Right ventricle myocardium inferior (tissue), 1 donor: ENCODE data around the gene FIBP. TPM values are rescaled to one million over a fixed set of nuclear protein-coding genes. Genes with fewer than 3 reads are reported as not detected.
"Not testable (repeated sequence)": the region's sequence is repeated elsewhere in the genome, so short reads cannot be mapped to it uniquely, and the experiment has no call there.

Source experiments
- ATAC-seq: fragments of 200-7000 bp; cut with Tn5 transposase; one replicate; pipeline ENCODE4 v1.9.1; 2020; ENCODE audit warnings: mild to moderate bottlenecking, moderate library complexity
- DNase-seq: peaks from one replicate; pipeline ENCODE4 v3.0.0; 2021; ENCODE audit errors: missing footprints
- intact Hi-C: fragments of 100-400 bp; cut with DNase I; formaldehyde crosslinking; loops from one replicate; pipeline ENCODE4 v1.11.0; 2022
- total RNA-seq: library from RNA; stranded (reverse); fragmentation: NEBNext Ultra II Directional; extraction: Animal tissue kit (Norgen Biotek cat#: 25700); gene quantifications from one replicate; pipeline ENCODE4 v1.2.1, GENCODE V29; 2021
- donor health status: DM: no; HTN: yes; CAD: no; lungs with severe emphysema.

Gene FIBP
- total RNA-seq, 1 donor from 2014 or later: 44.7 TPM

DNA sequence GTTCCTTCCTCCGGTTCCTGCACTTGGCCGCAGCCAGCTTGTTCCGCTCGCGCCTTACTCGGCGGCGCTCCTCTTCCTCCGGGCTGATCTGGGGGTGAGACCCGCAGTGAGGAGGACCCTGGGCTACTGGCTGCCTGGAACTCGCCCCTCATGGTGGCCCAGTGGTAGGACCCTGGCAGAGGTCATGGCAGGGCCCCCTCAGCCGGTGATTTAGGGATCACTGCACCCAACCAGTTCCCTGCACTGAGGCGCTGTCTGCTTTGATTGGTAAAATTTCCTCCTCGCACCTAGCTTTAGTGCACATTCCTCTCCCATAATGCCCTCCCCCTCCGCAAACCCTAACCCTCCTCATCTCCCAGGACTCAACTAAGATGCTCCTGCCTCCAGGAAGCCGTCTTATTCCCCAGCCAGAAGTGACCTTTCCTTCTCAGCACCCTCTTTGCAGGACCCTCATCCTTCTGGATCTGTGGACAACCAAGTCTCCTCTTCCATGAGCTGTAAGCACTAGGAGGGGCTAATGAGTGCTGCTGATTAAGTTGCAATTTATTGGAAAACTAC, 5.8 kb upstream of the FIBP start:
- DNase-seq (no peak), ATAC-seq (no peak)
- intact Hi-C loops: no loop called here

DNA sequence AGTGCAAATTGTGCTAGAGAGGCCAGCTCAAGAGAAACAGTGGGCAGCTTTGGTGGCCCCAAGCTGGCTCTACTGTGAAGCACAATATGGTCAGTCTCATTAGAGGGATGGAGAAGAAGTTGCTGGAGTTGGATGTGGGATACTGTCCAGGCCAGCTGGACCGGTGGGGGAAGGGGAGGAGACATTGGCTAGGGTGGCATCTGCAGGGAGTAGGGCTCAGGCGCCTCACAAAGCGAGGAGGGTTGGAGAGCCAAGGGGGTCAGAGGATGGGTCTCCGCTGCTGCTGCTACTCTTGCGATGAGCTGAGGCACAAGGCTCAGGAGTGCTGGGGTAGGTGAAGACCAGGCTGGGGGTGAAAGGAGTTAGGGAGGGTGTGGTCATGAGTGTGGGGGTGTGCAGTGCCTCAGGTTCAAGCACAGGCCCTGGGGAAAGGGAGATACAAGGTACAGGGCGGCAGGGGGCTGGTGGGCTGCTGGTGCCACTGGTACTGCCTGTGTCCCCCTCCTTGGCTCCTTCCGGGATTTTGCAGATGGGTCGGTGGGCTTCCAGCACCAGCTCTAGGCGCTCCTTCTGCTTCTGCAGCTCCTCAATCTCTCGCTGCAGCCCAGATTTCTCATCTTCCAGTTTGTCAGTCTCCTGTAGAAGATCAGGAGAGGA, 4.5 kb upstream of the FIBP start:
- intact Hi-C loops: no loop called here
- DNase-seq (no peak), ATAC-seq (no peak)

DNA sequence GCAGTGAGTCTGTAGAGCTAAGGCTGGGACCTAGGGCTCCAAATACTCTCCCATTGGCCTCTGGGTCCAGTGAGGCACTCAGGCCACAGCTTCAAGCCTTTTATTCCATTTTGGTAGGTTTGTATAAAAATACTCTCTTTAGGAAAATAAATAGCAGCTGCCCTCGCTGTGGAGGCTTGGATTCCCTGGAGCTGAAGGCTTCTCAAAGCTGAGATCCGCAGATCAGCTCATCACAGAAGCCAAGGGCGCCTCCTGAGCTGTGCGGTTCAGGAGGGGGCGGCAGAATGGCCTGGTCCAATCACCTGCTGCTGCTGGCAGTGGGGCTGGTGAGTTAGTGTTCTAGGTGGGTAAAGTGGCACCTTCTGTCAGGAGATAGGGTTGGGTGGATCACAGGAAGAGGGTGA, 3.9 kb upstream of the FIBP start:
- ATAC-seq, DNase-seq, intact Hi-C loops: not testable (repeated sequence)

DNA sequence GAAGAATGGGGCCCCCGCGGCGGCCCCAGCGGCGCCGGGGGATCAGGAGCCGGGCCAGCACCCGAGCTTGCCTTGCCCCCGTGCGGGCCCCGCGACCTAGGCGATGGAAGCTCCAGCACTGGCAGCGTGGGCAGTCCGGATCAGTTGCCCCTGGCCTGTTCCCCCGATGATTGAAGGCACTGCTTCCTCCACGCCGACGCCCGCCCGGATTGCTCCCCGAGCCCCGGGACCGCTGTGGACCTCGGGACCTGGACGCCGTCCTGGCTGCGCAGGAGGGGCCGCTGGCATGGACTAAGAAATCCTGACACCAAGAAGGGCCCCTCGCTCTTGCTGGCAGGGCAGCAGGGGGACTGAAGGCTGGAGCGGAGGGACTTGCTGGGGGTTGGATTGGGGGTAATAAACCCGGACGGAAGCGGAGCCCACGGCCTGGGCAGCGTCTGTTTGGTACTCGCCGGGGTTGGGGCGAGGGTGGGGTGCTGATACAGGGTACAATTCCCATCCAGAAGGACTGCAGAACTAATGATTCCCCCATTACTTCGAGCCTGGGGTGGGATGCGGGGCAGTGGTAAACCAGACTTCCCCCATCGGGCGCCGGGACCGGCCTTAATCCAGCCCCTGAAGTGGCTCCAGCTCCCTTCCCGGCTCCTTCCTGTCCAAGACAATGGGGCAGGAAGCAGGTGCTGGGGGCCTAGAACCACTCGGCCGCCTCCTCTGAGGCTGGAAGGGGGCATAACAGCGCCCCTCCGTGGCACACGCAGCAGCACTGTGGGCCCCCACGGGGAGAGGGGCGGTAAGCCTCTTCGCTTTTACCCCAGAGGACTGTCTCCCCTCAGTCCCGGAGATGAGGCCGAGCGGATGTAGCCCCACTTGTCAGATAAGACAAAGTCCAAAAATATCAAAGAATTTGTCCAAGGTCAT, 3.2 kb upstream of the FIBP start:
- DNase-seq (peak; percentile 82), ATAC-seq (no peak)
- intact Hi-C loops: no loop called here

DNA sequence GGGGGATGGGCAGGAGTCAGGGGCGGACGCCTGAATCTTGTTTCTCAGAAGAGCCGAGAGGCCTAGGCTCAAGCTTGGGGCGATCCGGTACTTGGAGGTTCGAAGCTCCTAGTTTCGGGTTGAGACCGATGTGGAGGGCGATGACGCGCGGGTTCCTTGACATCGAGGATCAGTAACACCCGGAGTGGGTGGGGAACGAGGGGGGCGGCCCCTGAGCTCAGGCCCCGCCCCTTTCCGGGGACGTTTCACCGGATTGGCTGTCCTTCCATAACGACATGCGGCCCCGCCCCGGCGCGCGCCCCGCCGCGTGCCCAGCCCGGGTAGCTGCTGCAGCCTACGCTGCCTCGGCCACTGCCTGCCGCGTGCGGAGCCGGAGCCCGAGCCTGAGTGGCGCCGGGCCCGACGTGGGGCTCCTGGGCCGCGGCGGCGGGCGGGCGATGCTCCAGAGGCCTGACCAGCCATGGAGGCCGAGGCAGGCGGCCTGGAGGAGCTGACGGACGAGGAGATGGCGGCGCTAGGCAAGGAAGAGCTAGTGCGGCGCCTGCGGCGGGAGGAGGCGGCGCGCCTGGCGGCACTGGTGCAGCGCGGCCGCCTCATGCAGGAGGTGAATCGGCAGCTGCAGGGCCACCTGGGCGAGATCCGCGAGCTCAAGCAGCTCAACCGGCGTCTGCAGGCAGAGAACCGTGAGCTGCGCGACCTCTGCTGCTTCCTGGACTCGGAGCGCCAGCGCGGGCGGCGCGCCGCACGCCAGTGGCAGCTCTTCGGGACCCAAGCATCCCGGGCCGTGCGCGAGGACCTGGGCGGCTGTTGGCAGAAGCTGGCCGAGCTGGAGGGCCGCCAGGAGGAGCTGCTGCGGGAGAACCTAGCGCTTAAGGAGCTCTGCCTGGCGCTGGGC, 2.3 kb upstream of the FIBP start, which contains the start of gene CCDC85B:
TSS of gene CCDC85B (plus strand) at position 350 of the 895 bp plus-strand sequence. CDS start at position 461, 111 bp downstream.
- peak; percentile 99 for DNase-seq
- peak; percentile 85 for ATAC-seq
- intact Hi-C loops: loop anchor here (1.0 kb wide), 1 partner anchor 26 kb away; no protein-coding TSS in a partner anchor

DNA sequence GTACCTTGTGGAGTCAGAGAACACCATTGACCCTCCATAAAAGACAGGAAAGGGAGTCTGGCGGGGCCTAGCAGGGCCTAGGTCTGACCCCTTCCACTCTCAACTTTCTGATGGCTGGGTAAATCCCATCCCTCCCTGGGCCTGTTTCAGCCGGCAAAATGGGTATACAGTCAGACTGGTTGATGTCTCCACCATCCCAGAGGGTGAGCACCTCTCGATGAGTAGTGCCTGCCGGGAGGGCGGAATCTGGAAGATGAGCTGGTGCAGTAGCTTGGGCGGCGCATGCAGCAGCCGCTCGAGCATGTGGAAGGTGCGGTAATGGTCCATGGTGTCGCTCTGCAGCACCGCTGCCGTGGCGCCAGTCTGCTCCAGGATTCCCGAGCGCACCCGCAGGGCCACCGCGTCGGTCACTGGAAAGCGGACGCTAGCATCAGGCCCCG, 528 bp downstream of the FIBP start:
- ATAC-seq: no peak
- intact Hi-C loops: loop anchor here (1.0 kb wide), 2 partner anchors 32 to 74 kb away; partner anchors contain the start of genes C11orf68, DRAP1 and SART1
- no peak for DNase-seq

DNA sequence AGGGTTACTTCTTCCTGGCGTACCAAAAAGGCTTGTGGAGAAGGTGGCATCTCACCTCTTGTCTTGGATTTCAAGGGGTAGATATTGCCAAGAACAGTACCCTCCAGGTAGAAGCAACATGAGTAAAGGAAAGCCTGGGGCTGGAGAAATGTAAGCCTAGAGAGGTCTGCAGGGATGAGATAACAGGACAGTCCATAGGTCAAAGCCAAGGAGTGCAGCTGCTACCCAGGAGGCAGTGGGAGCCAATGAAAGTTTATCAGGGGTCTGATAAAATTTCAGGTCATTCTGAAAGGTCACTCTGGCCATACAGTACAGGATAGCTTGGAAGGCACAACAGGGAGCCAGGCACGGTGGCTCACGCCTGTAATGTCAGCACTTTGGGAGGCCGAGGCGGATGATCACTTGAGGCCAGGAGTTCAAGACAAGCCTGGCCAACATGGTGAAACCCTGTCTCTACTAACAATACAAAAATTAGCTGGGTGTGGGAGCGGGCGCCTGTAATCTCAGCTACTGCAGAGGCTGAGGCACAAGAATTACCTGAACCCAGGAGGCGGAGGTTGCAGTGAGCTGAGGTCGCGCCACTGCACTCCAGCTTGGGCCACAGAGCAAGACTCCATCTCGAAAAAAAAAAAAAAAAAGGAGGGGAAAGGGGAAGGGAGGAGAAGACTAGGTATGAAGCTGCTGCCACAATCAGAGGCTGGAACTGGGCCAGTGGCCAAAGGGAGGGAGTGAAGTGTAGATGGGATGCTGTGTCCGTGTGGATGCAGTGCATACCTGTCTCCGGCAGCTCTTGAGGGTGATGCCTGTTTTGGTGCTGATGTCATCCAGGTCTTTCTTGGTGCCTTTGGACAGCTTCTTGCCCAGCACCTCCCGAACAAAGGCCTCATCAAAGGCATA, 1.2 kb downstream of the FIBP start:
- intact Hi-C loops: no loop called here
- ATAC-seq: no peak
- no peak for DNase-seq

DNA sequence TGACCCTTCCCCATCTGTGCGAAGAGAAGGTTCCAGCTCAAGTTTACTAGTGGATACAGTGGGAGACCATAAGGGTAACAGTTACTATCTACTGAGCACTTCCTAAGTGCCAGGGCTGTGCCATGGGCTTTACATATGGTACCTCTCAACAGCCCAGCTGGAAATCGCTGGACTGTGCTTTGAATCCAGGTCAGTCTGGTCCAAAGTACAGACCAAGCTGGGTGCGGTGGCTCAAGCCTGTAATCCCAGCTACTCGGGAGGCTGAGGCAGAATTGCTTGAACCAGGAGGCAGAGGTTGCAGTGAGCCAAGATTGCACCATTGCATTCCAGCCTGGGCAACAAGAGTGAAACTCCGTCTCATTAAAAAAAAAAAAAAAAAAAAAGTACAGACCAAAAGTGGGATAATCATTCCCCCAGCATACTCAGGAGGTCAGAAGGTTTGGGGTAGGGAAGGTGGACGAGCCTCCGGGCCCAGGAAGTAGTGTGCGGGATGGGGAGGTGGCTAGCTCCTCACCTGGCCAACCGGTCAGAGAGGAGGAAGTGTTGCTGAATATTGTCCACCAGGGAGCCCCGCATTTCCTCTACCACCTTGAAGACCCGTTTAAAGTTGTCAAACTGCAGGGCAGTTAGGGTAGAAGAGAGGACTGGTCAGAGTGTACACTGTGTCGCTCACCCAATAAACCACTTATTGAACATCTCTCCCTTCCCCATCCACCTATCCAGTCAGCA, 2.3 kb downstream of the FIBP start:
- DNase-seq (no peak), ATAC-seq (no peak)
- intact Hi-C loops: no loop called here

DNA sequence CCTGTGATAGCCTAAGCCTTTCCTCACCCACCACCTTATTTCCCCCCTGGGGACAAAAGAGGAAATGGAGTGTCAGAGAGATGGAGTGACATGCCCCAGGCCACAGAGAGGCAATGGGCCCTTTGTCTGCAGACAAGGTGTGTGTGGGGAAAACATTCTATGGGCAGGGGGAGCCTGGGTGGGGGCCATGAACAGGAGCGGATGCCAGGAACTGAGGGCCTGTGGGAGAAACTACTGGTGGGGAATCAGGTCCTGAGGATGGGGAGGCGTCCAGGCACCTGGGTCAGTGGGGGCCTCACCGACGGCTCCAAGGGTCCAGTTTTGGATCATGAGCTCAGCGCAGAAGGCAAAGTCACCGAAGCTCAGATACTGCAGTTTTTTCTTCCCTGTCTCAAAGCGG, 3.0 kb downstream of the FIBP start:
- intact Hi-C loops: no loop called here
- DNase-seq: no peak
- ATAC-seq: no peak

DNA sequence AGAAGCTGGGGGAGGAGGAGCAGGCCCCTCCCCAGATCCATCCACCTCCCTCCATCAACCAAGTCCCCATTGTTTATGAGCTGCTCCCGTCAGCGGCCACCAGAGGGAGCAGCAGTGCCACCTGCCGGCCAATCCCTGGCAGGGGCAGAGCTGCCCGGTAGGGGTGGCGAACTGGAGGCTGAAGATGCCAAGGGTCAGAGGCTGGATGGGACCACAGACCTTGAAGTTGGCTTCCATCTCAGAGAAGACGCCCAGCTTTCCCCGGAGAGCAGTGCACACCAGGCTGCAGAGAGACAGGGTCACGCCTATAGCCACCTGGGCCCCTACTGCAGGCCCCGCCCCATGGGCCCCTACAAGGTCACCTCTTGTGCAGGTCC, 3.6 kb downstream of the FIBP start:
- DNase-seq (peak; percentile 91), ATAC-seq (no peak)
- intact Hi-C loops: loop anchor here (1.0 kb wide), 1 partner anchor 104 kb away; no protein-coding TSS in a partner anchor

DNA sequence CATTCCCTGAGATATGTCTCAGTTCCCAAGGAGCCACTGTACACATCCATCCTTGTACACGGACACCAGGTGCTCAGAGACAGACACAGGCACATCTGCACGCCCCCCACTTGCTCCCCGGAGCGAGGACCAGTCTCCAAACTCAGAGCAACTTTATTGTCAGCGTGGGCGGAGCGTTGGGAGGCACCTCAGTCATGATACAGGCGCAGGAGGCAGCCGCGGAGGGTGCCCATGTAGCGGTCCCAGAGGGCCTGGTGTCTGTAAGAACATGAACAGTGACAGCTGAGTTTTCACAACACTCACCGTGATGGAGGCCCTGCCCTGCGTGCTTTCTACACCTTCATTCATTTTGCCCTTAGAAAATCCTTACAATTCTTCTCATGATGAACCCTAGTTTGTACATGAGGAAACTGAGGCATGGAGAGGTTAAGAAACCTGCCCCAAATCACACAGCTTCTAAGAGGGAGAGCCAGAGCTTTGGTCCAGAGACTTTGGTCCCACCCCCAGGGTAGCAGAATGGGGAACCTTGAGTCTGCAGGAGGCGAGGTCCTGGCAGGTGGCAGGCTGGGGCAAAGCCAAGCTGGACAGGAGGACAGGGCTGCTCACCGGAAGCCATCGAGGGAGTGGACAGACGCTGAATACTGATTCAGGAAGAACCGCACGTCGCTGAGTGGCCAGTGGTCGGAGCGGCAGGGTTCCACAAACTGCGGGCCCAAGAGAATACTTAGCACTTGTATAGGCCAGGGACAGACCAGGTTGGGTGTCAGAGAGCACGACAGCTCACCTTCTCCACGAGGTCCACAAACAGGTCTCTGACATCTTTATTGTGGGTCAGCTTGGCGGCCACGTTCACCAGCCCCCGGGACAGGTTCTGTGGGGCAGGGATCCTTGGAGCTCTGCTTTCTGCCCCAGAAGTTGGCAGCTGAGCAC, 4.2 kb downstream of the FIBP start:
- ATAC-seq (no peak), DNase-seq (no peak)
- intact Hi-C loops: loop anchor here (1.0 kb wide), 1 partner anchor 104 kb away; no protein-coding TSS in a partner anchor

DNA sequence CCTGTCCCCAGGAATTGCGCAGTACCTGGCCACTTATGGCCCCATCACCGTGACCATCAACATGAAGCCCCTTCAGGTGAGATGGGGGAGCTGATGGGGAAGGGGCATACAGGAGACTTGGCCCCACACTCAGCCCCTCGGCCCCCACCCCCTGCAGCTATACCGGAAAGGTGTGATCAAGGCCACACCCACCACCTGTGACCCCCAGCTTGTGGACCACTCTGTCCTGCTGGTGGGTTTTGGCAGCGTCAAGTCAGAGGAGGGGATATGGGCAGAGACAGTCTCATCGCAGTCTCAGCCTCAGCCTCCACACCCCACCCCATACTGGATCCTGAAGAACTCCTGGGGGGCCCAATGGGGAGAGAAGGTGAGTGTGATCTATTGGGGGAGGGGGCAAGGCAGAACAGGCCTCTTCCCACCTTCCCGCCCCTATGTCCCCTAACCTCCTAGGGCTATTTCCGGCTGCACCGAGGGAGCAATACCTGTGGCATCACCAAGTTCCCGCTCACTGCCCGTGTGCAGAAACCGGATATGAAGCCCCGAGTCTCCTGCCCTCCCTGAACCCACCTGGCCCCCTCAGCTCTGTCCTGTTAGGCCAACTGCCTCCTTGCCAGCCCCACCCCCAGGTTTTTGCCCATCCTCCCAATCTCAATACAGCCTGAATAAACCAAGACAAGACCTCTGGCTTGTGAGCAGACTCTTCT, 5.1 kb downstream of the FIBP start:
- DNase-seq: no peak
- ATAC-seq: no peak
- intact Hi-C loops: no loop called here

DNA sequence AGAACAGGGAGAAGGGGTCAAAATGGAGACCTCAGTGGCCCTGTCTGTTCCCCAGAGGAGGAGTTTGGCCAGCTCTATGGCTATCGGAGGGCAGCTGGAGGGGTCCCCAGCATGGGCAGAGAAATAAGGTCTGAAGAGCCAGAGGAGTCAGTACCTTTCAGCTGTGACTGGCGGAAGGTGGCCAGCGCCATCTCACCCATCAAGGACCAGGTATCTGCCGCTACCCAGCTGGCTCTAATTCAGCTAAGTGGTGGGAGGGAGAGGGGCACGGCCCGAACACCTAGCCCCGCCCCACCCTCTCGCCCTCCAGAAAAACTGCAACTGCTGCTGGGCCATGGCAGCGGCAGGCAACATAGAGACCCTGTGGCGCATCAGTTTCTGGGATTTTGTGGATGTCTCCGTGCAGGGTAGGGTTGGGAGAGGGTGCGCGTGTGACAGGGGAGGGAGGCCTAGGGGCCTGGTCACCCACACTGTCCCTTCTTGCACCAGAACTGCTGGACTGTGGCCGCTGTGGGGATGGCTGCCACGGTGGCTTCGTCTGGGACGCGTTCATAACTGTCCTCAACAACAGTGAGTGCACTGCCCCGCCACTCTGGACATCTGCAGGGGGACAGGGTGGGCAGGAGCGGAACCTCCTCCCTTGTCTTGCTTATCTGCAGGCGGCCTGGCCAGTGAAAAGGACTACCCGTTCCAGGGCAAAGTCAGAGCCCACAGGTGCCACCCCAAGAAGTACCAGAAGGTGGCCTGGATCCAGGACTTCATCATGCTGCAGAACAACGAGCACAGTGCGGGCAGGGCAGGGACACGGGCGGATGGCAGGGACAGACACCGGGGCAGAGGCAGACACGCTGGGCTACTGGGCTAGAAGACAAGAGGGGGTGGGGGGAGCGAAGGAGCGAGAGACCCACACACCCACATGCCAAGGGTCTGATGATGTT, 5.9 kb downstream of the FIBP start:
- no peak for ATAC-seq
- intact Hi-C loops: no loop called here
- DNase-seq: no peak

DNA sequence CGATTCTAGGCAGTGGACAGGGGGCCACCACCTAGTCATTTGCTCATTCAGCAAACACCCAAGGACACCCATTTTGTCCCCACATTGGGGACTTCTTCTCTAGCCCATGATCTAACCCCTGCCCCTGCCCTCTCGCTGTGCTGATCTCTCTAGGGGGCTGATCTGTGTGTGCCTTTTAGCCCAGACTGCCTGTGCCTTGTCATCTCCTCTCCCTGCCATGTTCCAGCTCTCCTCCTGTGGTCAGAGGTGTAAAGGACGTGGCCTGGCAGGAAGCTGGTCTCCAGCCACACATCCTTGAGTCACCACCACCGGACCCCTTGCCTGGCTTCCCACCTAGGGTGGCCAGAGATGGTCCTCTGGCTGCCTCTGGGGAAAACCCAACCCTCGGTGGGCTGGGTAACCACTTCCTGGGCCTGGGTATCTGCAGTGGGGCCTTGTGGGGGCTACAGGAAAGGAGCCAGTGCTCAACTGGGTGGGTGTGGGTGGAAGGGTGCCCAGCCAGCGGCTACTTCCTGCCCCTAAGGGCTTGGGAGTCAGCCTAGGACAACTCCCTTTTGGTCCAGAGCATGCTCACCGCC, 7.3 kb downstream of the FIBP start:
- intact Hi-C loops: no loop called here
- peak; percentile 35 for DNase-seq
- ATAC-seq: no peak
